GM12878 (cell line): ENCODE data around the gene PCDHB6.
"Not testable (repeated sequence)": the region's sequence is repeated elsewhere in the genome, so short reads cannot be mapped to it uniquely, and the experiment has no call there.

Experiments
- CEBPB ChIP-seq, 2 experiments: fragments of 150-350 bp in 1 of 2; IDR thresholded peaks; 2 replicates each; pipeline ENCODE4 v1.6.1; 2012 to 2014; ENCODE audit warnings: low read depth in 2 of 2, low read length in 2 of 2, borderline replicate concordance in 1 of 2, inconsistent platforms in 1 of 2
- SIX5 ChIP-seq: IDR thresholded peaks from 2 replicates; pipeline ENCODE4 v1.6.1; 2011; ENCODE audit warnings: mild to moderate bottlenecking, low read depth, low read length, moderate library complexity; ENCODE audit not compliant: severe bottlenecking
- SREBF2 ChIP-seq: IDR thresholded peaks from 2 replicates; pipeline ENCODE4 v1.6.1; 2012; ENCODE audit warnings: mild to moderate bottlenecking, low read length
- SRF ChIP-seq, 2 experiments: IDR thresholded peaks; 2 replicates each; pipeline ENCODE4 v1.6.1; 2011; ENCODE audit warnings: low read depth in 2 of 2, low read length in 2 of 2, mild to moderate bottlenecking in 1 of 2, moderate library complexity in 1 of 2
- STAT1 ChIP-seq: fragments of 450-650 bp; conservative IDR thresholded peaks from 2 replicates; pipeline ENCODE4 v1.6.1; 2014; ENCODE audit warnings: antibody characterized with exemption, mild to moderate bottlenecking
- TARDBP ChIP-seq: IDR thresholded peaks from 2 replicates; pipeline ENCODE4 v1.6.1; 2016; ENCODE audit warnings: borderline replicate concordance
- TCF12 ChIP-seq: IDR thresholded peaks from 2 replicates; pipeline ENCODE4 v1.6.1; 2011; ENCODE audit warnings: low read depth, mild to moderate bottlenecking, low read length
- ZZZ3 ChIP-seq: IDR thresholded peaks from 2 replicates; pipeline ENCODE4 v1.6.1; 2011; ENCODE audit warnings: low read depth; ENCODE audit not compliant: control insufficient read depth, insufficient read length
- TF ChIP-seq, protein P1 (sequence below): IDR thresholded peaks from 2 replicates; pipeline ENCODE4 v1.6.1; 2012; ENCODE audit warnings: low read depth, low read length, improper control_type of control experiment
- TF ChIP-seq, protein P2 (sequence below), 3 experiments: IDR thresholded peaks in 2 of 3; conservative IDR thresholded peaks in 1 of 3; 2 replicates each; pipeline ENCODE4 v1.5.1; 2011; ENCODE audit warnings: low read depth in 3 of 3, low read length in 3 of 3, mild to moderate bottlenecking in 3 of 3, control low read depth in 2 of 3, moderate library complexity in 2 of 3, inconsistent platforms in 1 of 3, mixed read lengths in 1 of 3; ENCODE audit not compliant: control insufficient read depth in 2 of 3, insufficient read depth in 1 of 3; ENCODE audit errors: extremely low read depth in 1 of 3
- TF ChIP-seq, protein P3 (sequence below): IDR thresholded peaks from 2 replicates; pipeline ENCODE4 v1.6.1; 2012; ENCODE audit warnings: low read depth, low read length, improper control_type of control experiment

DNA sequence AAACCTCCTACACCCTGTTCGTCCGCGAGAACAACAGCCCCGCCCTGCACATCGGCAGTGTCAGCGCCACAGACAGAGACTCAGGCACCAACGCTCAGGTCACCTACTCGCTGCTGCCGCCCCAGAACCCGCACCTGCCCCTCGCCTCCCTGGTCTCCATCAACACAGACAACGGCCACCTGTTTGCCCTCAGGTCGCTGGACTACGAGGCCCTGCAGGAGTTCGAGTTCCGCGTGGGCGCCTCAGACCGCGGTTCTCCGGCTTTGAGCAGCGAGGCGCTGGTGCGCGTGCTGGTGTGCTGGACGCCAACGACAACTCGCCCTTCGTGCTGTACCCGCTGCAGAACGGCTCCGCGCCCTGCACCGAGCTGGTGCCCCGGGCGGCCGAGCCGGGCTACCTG lies 7.5 kb downstream of the PCDHB6 start:
- TF ChIP-seq, protein P1, sequence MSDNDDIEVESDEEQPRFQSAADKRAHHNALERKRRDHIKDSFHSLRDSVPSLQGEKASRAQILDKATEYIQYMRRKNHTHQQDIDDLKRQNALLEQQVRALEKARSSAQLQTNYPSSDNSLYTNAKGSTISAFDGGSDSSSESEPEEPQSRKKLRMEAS: not testable (repeated sequence)
- TF ChIP-seq CEBPB (IDR thresholded peaks at IDR 0.05; ENCODE audit: borderline replicate concordance in 1 of 2, low read depth in 2 of 2, low read length in 2 of 2); SIX5; STAT1; SREBF2; SRF (IDR thresholded peaks at IDR 0.05; ENCODE audit: low read depth in 2 of 2, low read length in 2 of 2); TCF12; ZZZ3; TARDBP: not testable (repeated sequence)
- TF ChIP-seq, protein P2, sequence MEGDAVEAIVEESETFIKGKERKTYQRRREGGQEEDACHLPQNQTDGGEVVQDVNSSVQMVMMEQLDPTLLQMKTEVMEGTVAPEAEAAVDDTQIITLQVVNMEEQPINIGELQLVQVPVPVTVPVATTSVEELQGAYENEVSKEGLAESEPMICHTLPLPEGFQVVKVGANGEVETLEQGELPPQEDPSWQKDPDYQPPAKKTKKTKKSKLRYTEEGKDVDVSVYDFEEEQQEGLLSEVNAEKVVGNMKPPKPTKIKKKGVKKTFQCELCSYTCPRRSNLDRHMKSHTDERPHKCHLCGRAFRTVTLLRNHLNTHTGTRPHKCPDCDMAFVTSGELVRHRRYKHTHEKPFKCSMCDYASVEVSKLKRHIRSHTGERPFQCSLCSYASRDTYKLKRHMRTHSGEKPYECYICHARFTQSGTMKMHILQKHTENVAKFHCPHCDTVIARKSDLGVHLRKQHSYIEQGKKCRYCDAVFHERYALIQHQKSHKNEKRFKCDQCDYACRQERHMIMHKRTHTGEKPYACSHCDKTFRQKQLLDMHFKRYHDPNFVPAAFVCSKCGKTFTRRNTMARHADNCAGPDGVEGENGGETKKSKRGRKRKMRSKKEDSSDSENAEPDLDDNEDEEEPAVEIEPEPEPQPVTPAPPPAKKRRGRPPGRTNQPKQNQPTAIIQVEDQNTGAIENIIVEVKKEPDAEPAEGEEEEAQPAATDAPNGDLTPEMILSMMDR (IDR thresholded peaks at IDR 0.05 in 2 of 3, conservative IDR thresholded peaks at IDR 0.05 in 1 of 3; ENCODE audit: control insufficient read depth in 2 of 3, extremely low read depth in 1 of 3, insufficient read depth in 1 of 3, low read depth in 3 of 3, low read length in 3 of 3): not testable (repeated sequence)
- TF ChIP-seq, protein P3, sequence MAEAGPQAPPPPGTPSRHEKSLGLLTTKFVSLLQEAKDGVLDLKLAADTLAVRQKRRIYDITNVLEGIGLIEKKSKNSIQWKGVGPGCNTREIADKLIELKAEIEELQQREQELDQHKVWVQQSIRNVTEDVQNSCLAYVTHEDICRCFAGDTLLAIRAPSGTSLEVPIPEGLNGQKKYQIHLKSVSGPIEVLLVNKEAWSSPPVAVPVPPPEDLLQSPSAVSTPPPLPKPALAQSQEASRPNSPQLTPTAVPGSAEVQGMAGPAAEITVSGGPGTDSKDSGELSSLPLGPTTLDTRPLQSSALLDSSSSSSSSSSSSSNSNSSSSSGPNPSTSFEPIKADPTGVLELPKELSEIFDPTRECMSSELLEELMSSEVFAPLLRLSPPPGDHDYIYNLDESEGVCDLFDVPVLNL: not testable (repeated sequence)
